ENCODE measurements around the gene CCSER1. TPM values are rescaled to one million over a fixed set of nuclear protein-coding genes. Genes with fewer than 3 reads are reported as not detected.

Gene CCSER1
- total RNA-seq, 1 donor from 2014 or later = 18.1 TPM

- H3K9me3 Mint-ChIP-seq = no peaks in the 10 kb centered on the region
- H3K27me3 Mint-ChIP-seq = no peaks in the 10 kb centered on the region
- H3K36me3 Mint-ChIP-seq = no peaks in the 10 kb centered on the region
- no peak for TF ChIP-seq CTCF (conservative IDR thresholded peaks at IDR 0.05)
- peaks cover 4% of the 10 kb centered on the region for H3K4me1 Mint-ChIP-seq (ENCODE audit: unreplicated experiment)
- no peak overlapping the region for H3K4me3 Mint-ChIP-seq
- no peak overlapping the region for H3K27ac Mint-ChIP-seq
- no peak for DNase-seq (ENCODE audit: extremely low spot score, unreplicated experiment)
These were observed 118.6 kb downstream of the CCSER1 start for GRCh38 chr4:90245837-90246236.

GRCh38 chr4:90246816-90247215 is 119.6 kb downstream of the CCSER1 start:
- Mint-ChIP-seq H3K36me3 (no peaks in the 10 kb centered on the region), H3K9me3 (no peaks in the 10 kb centered on the region), H3K4me3 (no peak overlapping the region), H3K4me1 (ENCODE audit: unreplicated experiment) (peaks cover 4% of the 10 kb centered on the region), H3K27ac (no peak overlapping the region), H3K27me3 (no peaks in the 10 kb centered on the region)
- no peak for DNase-seq (ENCODE audit: extremely low spot score, unreplicated experiment)
- no peak for TF ChIP-seq CTCF (conservative IDR thresholded peaks at IDR 0.05)

- no peak for TF ChIP-seq CTCF (conservative IDR thresholded peaks at IDR 0.05)
- H3K4me3 Mint-ChIP-seq = no peak overlapping the region
- no peak overlapping the region for H3K27ac Mint-ChIP-seq
- no peaks in the 10 kb centered on the region for H3K4me1 Mint-ChIP-seq (ENCODE audit: unreplicated experiment)
- H3K27me3 Mint-ChIP-seq = no peaks in the 10 kb centered on the region
- H3K9me3 Mint-ChIP-seq = no peaks in the 10 kb centered on the region
- no peak for DNase-seq (ENCODE audit: extremely low spot score, unreplicated experiment)
- no peaks in the 10 kb centered on the region for H3K36me3 Mint-ChIP-seq
These were observed 127.2 kb downstream of the CCSER1 start for GRCh38 chr4:90254357-90254756.

DNA sequence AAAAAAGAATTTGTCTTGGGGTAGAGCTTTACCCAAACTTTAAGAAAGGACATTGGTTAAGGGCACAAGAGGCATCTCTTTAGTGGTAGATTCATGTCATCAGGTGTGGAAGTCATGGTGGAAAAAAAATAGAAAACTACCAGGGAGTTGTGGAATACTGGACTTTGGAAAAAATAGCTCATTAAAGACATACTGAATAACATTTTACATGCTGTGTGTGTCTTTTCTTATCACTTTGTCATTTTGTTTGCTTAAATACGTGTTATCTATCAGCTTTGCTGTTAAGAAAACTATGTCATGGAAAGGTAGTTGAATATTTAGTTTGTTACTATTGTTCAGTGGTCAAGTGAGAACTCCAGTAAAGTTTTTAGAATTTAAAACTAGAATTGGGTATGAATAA is 147.0 kb downstream of the CCSER1 start:
- no peak for TF ChIP-seq CTCF (conservative IDR thresholded peaks at IDR 0.05)
- H3K4me3 Mint-ChIP-seq = no peak overlapping the region
- DNase-seq (ENCODE audit: extremely low spot score, unreplicated experiment) = no peak
- H3K9me3 Mint-ChIP-seq = peaks cover 5% of the 10 kb centered on the region
- no peaks in the 10 kb centered on the region for H3K27me3 Mint-ChIP-seq
- no peaks in the 10 kb centered on the region for H3K36me3 Mint-ChIP-seq
- no peak overlapping the region for H3K27ac Mint-ChIP-seq
- H3K4me1 Mint-ChIP-seq (ENCODE audit: unreplicated experiment) = no peaks in the 10 kb centered on the region

- Mint-ChIP-seq H3K4me1 (ENCODE audit: unreplicated experiment) (peaks cover 13% of the 10 kb centered on the region), H3K9me3 (no peaks in the 10 kb centered on the region), H3K27me3 (no peaks in the 10 kb centered on the region), H3K36me3 (no peaks in the 10 kb centered on the region), H3K27ac (no peak overlapping the region), H3K4me3 (no peak overlapping the region)
- DNase-seq (ENCODE audit: extremely low spot score, unreplicated experiment) = no peak
- TF ChIP-seq CTCF (conservative IDR thresholded peaks at IDR 0.05) = no peak
These were observed 153.8 kb downstream of the CCSER1 start for GRCh38 chr4:90280954-90281353.
